NCI-H748 treated with DMSO at 0.1 percent for 48 hours (cell line): ENCODE results near the gene TEX9.
"Not testable (repeated sequence)": the region's sequence is repeated elsewhere in the genome, so short reads cannot be mapped to it uniquely, and the experiment has no call there.

ENCODE experiments used
- DNase-seq: peaks from one replicate; lab custom pipeline; 2025; lab: John Stamatoyannopoulos, UW

The TEX9 gene

DNA sequence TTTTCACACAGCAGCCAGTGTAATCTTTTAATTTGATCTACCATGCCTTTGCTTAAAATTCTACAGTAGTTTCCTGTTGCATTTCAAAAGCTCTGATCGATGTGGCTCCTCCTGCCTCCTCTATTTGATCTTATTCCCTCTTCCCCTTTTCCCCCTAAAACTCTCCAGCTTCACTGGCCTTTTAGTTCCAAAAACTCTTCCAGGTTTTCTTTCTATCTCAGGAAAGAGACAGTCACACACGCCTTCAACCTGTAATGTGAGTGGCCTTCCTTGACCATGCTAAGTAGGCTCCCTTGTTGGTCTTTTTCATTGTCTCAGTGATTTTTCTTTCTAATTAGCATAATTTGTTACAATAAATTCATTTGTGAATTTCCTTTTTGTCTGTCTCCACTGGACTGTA is 985 bp downstream of the TEX9 start:
- no peak for DNase-seq

GRCh38 chr15:56367156-56367555 is 1.9 kb downstream of the TEX9 start:
- DNase-seq, result no peak

DNA sequence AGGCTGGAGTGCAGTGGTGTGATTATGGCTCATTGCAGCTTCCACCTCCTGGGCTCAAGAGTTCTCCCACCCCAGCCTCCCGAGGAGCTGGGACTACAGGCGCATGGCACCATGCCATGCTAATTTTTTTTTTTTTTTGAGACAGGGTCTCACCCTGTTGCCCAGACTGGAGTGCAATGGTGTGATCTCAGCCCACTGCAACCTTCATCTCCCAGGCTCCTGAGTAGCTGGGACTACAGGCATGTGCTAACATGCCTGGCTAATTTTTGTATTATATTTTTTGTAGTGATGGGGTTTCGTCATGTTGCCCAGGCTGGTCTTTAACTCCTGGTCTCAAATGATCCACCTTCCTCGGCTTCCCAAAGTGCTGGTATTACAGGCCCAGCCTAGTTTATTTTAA is 4.0 kb downstream of the TEX9 start:
- DNase-seq, result no peak

DNA sequence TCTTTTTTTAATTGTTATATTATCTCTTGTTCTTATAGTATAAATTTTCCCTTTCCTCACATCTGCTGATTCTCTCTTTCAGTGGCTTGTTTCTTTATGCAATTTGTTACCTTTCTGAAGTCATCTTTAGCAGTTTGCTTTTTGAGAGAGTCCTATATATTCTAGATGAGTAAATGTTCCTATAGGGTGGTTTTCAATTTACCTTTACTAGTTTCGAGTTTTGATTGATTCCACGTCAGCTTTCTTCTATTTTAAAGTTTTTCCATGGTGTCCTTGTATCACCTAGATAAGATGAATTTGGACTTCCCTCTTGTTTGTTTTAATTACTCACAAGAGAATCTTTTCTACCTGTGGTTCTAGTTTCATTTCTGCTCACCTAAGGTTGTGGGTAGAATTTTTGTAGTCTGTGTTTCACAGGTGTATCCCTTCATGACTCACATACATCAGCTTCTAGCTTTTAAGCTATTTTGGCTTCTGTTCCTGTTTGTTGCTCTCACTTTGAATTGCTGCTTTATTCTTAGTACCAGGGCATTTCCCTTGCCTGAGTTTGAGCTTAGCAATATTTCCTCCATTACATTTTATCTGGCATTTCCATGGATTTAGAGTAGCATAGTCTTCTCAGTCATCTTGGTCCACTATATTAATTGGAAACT is 6.4 kb downstream of the TEX9 start:
- DNase-seq, result no peak

DNA sequence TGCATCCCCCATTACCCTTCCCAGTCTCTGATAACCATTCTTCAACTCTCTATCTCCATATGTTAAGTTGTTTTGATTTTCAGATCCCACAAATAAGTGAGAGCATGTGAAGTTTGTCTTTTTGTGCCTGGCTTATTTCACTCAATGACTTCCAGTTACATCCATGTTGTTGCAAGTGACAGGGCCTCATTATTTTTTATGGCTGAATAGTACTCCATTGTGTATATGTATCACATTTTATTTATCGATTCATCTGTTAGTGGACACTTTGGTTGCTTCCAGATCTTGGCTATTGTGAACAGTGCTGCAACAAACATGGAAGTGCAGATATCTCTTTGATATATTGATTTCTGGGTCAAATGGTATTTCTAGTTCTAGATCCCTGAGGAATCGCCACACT is 9.5 kb downstream of the TEX9 start:
- not testable (repeated sequence) for DNase-seq

DNA sequence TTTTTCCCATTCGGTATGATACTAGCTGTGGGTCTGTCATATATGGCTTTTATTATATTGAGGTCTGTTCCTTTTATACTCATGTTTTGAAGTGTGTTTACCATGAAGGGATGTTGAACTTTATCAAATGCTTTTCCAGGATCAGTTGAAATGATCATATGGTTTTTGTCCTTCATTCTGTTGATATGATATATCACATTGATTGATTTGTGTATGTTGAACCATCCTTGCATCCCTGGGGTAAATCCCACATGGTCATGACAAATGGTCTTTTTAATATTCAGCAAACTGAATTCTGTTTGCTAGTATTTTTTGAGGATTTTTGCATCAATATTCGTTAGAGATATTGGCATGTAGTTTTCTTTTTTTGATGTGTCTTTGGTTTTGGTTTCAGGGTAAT is 12.6 kb downstream of the TEX9 start:
- DNase-seq, result not testable (repeated sequence)

DNA sequence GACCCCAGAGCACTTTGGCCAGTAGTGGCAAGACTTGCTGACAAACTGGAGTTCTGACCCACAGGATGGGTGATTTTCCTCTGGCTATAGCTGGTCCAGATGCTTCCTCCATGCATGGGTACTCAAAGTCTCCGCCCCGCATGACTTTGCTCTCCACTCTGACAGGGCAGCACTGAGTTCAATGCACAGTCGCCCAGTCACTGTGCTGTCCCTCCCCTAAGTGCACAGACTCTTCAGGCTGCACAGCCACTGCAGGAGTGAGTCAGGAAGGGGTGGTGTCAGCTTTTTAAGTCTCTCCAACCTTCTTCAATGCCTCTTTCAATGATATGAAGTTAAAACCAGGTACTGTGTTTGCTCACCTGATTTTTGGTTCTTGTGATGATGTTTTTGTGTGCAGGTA is 17.8 kb downstream of the TEX9 start:
- DNase-seq, result no peak

DNA sequence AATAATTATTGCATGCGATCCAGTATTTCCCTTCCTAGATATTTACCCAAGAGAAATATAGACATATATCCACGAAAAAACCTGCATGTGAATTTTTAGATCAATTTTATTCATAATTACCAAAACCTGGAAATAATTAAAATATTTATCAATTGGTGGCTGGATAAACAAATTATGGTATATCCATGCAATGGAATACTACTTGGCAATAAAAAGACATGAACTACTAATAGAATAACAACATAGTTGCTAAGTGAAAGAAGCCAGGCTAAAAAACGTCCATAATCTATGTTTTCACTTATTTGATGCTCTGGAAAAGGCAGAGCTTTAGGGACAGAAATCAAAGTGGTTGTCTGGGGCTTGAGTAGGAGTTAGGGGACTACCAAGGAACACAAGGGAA is 20.7 kb downstream of the TEX9 start:
- DNase-seq, result no peak

GRCh38 chr15:56390739-56391267 is 25.6 kb downstream of the TEX9 start:
- DNase-seq, result no peak

DNA sequence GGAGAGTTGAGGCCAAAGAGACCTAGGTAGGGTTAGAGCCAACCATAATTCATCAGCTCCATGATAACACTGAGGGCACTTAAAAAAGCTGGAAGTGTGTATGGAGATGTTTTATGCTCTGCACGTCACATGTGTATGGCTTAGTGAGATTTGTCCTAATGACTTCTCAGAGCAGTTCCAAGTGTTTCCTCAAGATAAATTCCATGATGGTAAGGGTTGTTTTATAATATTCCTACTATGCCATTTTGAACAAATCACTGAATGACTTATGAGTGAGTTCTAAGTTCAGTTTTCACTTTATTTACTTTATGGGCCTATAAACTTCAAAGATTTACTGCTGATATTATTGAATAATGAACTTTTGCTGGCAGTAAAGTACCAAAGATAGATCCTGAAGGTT is 28.1 kb downstream of the TEX9 start:
- no peak for DNase-seq

- DNase-seq, result no peak
These were observed 29.7 kb downstream of the TEX9 start for GRCh38 chr15:56394909-56395308.

GRCh38 chr15:56397325-56397724 is 32.1 kb downstream of the TEX9 start:
- DNase-seq, result not testable (repeated sequence)

- DNase-seq, result not testable (repeated sequence)
These were observed 34.0 kb downstream of the TEX9 start for GRCh38 chr15:56399209-56399608.

DNA sequence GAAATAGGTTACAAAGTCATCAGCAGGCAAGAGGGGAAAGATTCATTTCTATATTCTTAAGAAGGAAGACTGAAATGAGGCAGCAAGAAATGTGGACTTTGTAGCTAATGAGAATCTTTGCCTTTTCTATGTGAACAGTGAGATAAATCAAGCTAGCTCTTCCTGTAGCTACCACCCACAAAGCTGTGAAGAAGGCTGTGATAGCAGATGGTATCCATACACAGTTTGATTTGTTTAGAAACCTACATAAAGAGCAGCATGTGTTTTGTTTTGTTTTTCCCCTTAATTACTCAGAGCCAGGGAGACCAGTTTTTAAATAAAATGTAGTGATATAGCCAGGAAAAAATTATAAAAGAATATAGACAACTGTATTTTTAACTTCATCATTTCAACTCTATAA is 45.5 kb downstream of the TEX9 start:
- no peak for DNase-seq

- DNase-seq, result no peak
These were observed 46.0 kb downstream of the TEX9 start for GRCh38 chr15:56411122-56411749.

- not testable (repeated sequence) for DNase-seq
These were observed 48.0 kb downstream of the TEX9 start for GRCh38 chr15:56413114-56413733.

DNA sequence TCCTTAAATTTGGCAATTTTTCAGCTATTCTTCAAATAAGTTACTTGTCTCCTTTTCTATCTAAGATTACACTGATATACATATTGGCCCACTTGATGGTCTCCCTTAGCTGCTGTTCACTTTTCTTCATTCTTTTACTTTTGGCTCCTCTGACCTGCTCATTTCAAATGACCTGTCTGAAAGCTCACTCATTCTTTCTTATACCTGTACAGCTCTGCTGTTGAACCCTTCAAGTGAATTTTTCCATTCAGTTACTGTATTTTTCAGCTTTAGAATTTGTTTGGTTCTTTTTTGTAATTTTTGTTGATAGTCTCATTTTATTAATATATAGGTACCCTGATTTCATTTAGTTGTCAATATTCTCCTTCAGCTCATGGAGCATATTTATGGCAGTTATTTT is 60.0 kb downstream of the TEX9 start:
- no peak for DNase-seq

DNA sequence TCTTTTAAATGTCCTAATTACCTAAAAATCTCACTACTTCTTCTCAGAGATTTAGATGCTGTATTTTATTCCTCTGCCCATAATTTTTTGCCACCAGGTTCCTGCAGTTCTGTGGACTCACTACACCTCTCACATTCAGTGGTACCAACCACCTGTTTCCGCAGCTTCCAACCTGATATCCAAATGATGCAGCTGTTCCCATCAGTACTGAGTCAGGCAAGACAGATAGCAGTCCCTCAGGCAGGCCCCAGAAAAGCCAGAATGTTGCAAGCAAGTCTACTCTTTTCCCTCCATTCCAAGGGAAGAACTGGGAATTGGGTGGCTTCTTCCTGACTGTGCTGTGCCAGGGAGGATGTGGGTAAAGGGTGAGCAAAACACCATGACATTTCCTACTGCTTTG is 60.8 kb downstream of the TEX9 start:
- DNase-seq, result no peak

DNA sequence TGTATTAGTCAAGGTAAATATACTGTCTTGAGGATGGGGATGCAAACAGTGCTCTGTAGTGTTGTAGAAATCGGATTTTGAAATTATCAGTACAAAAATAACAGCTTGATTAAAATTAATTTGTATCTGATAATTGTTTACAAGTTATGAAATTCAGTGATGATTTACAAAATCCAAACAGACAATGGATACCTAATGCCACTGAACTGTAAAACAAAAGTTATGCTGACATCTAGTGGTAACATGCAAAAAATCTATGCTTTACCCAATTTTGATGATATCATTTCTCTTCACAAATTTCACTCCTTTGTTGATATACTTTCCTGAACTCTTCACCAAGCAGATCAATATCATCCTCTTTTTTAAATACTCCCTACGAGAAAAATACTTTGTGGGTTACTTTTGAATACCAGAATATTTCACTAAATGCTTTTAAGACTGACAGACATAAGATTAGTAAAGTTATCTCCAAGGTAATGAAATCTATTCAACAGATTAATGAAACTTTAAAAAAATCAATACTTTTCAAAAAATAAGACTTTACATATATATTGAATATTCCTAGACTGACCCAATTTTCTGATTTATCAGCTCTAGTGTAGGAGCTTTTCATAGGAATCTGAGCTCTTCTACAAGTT is 63.7 kb downstream of the TEX9 start:
- peak; percentile 8 for DNase-seq

DNA sequence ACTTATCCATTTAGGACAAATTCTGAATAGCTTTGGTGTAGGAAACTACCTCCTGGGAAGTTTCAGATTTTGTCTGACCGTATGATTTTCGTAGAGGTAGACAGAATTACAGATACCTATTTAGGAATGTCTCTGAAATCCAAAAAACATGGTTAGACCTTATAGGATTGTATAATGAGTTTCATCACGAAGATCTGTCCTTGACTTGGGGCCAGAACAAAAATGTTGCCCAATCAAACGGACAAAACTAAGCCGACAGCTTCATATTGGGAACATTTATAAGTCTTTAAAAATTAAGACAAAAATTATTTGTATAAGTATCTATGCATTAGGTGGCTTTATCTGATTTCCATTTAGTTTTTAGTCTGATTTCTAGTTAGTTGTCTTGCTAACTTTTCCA is 67.1 kb downstream of the TEX9 start:
- no peak for DNase-seq

DNA sequence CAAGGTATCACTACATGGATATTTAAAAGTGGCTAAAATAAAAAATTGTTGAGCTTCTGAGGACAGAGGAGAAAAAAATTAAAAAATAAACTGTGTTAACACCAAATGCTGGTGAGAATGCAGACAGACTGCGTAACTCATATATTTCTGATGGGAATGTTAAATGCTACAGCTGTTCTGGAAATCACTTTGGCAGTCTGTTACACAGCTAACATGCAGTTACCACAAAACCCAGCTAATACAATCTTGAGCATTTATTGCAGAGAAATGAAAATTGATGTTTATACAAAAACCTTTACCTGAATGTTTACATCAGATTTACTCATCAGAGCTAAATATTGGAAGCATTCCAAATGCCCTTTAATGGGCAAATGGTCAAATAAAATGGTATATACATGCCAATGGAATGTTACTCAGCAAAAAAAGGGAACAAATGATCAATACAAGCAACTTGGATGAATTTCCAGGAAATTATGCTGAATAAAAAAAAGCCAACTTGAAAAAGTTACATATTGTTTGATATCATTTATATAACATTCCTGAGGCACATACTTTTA is 75.1 kb downstream of the TEX9 start:
- no peak for DNase-seq

- DNase-seq, result no peak
These were observed 77.1 kb downstream of the TEX9 start for GRCh38 chr15:56442354-56442753.

GRCh38 chr15:56445746-56446145 is 80.5 kb downstream of the TEX9 start:
- no peak for DNase-seq
